Calu3 (cell line): ENCODE measurements around the gene TMEM86B. TPM values are rescaled to one million over a fixed set of nuclear protein-coding genes. Genes with fewer than 3 reads are reported as not detected.

Experiments used
- BruUV-seq: library from RNA; stranded (reverse); fragments of 400-500 nt; replicated peaks from 2 replicates; lab custom pipeline; 2021; lab: Mats Ljungman, UMichigan
- CTCF ChIA-PET: fragments of 300-600 bp; sonication (Branson Sonifier 250); formaldehyde crosslinking; loops from one replicate; lab custom pipeline; 2022; ENCODE audit warnings: antibody characterized with exemption; lab: Charles Lee
- DNase-seq: peaks from one replicate; pipeline ENCODE4 v3.0.0; 2022
- H3K27ac Mint-ChIP-seq: one replicate; pipeline ENCODE4 v1.8.0; 2022; ENCODE audit warnings: mixed read lengths; ENCODE audit not compliant: unreplicated experiment
- H3K27me3 Mint-ChIP-seq: one replicate; pipeline ENCODE4 v1.8.0; 2022; ENCODE audit warnings: mixed read lengths; ENCODE audit not compliant: unreplicated experiment
- H3K36me3 Mint-ChIP-seq: one replicate; pipeline ENCODE4 v1.8.0; 2022; ENCODE audit warnings: mild to moderate bottlenecking, moderate library complexity, mixed read lengths; ENCODE audit not compliant: insufficient read depth, unreplicated experiment
- H3K4me1 Mint-ChIP-seq: one replicate; pipeline ENCODE4 v1.8.0; 2022; ENCODE audit warnings: mild to moderate bottlenecking, low read depth, mixed read lengths; ENCODE audit not compliant: unreplicated experiment
- H3K4me3 Mint-ChIP-seq: one replicate; pipeline ENCODE4 v1.8.0; 2022; ENCODE audit warnings: mild to moderate bottlenecking, low read depth, moderate library complexity, mixed read lengths; ENCODE audit not compliant: unreplicated experiment
- H3K9me3 Mint-ChIP-seq: one replicate; pipeline ENCODE4 v1.8.0; 2022; ENCODE audit warnings: low read depth, mixed read lengths; ENCODE audit not compliant: unreplicated experiment
- CTCF ChIP-seq: fragments of 200-600 bp; IDR thresholded peaks from one replicate; pipeline ENCODE4 v1.8.0; 2022; ENCODE audit warnings: antibody characterized with exemption; ENCODE audit not compliant: unreplicated experiment
- intact Hi-C: fragments of 100-400 bp; cut with micrococcal nuclease; formaldehyde crosslinking; loops from one replicate; pipeline ENCODE4 v1.10.0; 2022; ENCODE audit not compliant: unreplicated experiment
- total RNA-seq: library from RNA; stranded (reverse); gene quantifications from 2 replicates; pipeline ENCODE4 v1.2.3, GENCODE V29; 2022

Gene TMEM86B
- total RNA-seq, 1 experiment from 2014 or later, result 14.3 TPM

DNA sequence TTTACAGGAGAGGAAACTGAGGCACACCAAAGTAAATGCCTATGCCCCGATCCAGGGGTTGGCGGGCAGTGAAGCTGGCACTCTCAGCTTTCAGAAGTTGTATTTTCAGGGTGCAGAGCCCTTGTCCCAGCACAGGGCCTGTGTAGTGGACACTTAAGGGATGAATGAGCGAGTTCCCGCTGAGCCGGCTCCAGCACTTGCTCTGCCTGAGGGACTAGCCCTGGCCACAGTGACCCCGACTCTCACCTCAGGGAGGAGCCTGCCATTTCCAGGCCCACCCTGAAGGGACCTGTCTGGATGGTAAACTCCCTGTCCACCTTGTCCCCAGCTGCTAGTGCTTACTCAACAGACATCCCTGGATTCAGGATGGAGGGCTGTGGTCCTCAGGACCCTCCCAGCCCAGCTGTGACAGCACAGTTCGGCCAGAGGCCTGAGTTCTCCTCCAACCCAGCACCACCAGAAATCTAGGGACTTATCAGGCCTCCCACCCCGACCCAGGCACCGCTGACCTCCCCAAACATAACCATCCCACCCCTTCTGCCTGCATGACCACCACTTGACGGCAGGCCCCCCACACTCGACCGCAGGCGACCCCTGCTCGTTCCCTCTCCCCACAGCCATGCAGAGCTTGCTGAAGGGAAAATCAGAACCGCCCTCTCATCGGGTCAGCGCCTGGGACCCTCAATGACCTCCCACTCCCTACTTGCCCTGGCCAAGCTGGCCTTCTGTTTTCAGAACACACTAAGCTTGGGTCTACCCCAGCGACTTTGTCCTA is 21.9 kb upstream of the TMEM86B start:
- Mint-ChIP-seq H3K27me3 (no peaks in the 10 kb centered on the region), H3K9me3 (no peaks in the 10 kb centered on the region), H3K36me3 (peaks cover 24% of the 10 kb centered on the region), H3K27ac (no peak overlapping the region), H3K4me1 (peaks cover 49% of the 10 kb centered on the region), H3K4me3 (no peak overlapping the region)
- CTCF ChIA-PET, result interaction anchor here (1.8 kb wide), 1 partner anchor 109 kb away, joined by 4 read pairs; no protein-coding TSS in a partner anchor
- no peak for TF ChIP-seq CTCF
- BruUV-seq, result no TSS peak
- no peak for DNase-seq
- intact Hi-C loops, result loop anchor here (10.0 kb wide), 1 partner anchor 76 kb away; no protein-coding TSS in a partner anchor

GRCh38 chr19:55249841-55250240 is 21.3 kb upstream of the TMEM86B start:
- no peak for TF ChIP-seq CTCF
- Mint-ChIP-seq H3K4me3 (no peak overlapping the region), H3K36me3 (peaks cover 29% of the 10 kb centered on the region), H3K27ac (no peak overlapping the region), H3K27me3 (no peaks in the 10 kb centered on the region), H3K4me1 (peaks cover 47% of the 10 kb centered on the region), H3K9me3 (no peaks in the 10 kb centered on the region)
- no TSS peak for BruUV-seq
- intact Hi-C loops, result loop anchor here (10.0 kb wide), 1 partner anchor 75 kb away; no protein-coding TSS in a partner anchor
- CTCF ChIA-PET, result interaction anchor here (1.8 kb wide), 1 partner anchor 109 kb away, joined by 4 read pairs; no protein-coding TSS in a partner anchor
- no peak for DNase-seq

DNA sequence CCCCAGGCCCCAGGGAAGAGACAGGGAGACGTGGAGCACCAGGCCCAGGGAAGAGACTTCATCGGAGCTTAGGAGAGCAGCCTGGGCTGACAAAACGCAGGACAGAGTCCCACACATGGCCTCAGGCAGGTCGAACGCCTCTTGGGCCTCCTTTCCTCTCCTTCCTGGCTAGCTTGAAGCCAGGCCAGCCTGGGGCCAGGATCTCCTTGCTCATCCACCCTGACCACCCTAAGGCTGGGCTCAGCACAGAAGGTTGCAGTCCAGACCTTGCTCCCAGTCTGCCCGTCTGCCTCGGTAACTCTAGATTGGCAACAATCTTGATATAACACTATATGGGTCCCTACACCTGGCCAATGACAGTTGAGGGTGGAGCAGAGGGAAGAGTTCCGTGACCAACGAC is 20.1 kb upstream of the TMEM86B start:
- H3K27ac Mint-ChIP-seq, result peak overlapping the region; percentile 33
- no peaks in the 10 kb centered on the region for H3K27me3 Mint-ChIP-seq
- no peak for DNase-seq
- peaks cover 39% of the 10 kb centered on the region for H3K4me1 Mint-ChIP-seq
- H3K4me3 Mint-ChIP-seq, result no peak overlapping the region
- intact Hi-C loops, result no loop called here
- CTCF ChIA-PET, result no interaction called here
- H3K9me3 Mint-ChIP-seq, result no peaks in the 10 kb centered on the region
- no TSS peak for BruUV-seq
- H3K36me3 Mint-ChIP-seq, result peaks cover 40% of the 10 kb centered on the region
- TF ChIP-seq CTCF, result no peak

- no TSS peak for BruUV-seq
- no peak for TF ChIP-seq CTCF
- no peak for DNase-seq
- CTCF ChIA-PET, result interaction anchor here (0.9 to 1.1 kb wide), 4 partner anchors 39 to 170 kb away, joined by 3 to 4 read pairs (median 3); partner anchors contain the start of gene PTPRH
- Mint-ChIP-seq H3K9me3 (no peaks in the 10 kb centered on the region), H3K36me3 (peaks cover 45% of the 10 kb centered on the region), H3K4me3 (no peak overlapping the region), H3K27me3 (no peaks in the 10 kb centered on the region), H3K4me1 (peaks cover 39% of the 10 kb centered on the region), H3K27ac (peak overlapping the region; percentile 33)
- intact Hi-C loops, result no loop called here
Observed at GRCh38 chr19:55248166-55248675, 19.7 kb upstream of the TMEM86B start.
